Liver (tissue), 9 donors: ENCODE results near the gene YTHDC1. TPM values are rescaled to one million over a fixed set of nuclear protein-coding genes. Genes with fewer than 3 reads are reported as not detected.

Experiments
- DNase-seq: peaks from one replicate; pipeline ENCODE4 v3.0.0-alpha.2; 2017; ENCODE audit warnings: low spot score
- H3K27ac ChIP-seq, 2 donors: one replicate each; pipeline ENCODE4 v1.7.0; 2013; ENCODE audit warnings: inconsistent platforms in 2 of 2, low read length in 2 of 2, control low read depth in 1 of 2, low read depth in 1 of 2, mild to moderate bottlenecking in 1 of 2
- H3K27me3 ChIP-seq, 4 donors: one replicate each; pipeline versions ENCODE4 v1.6.1 to v1.7.0; 2013; ENCODE audit warnings: low read length in 3 of 4, inconsistent platforms in 1 of 4, mild to moderate bottlenecking in 1 of 4, moderate library complexity in 1 of 4; ENCODE audit not compliant: control insufficient read depth in 4 of 4, insufficient read depth in 4 of 4
- H3K36me3 ChIP-seq, 4 donors: one replicate each; pipeline versions ENCODE4 v1.6.1 to v1.7.0; 2013; ENCODE audit warnings: low read length in 3 of 4, mild to moderate bottlenecking in 3 of 4, low read depth in 1 of 4, moderate library complexity in 1 of 4; ENCODE audit not compliant: control insufficient read depth in 4 of 4, insufficient read depth in 3 of 4
- H3K4me1 ChIP-seq, 4 donors: one replicate each; pipeline versions ENCODE4 v1.6.1 to v1.7.0; 2013; ENCODE audit warnings: low read length in 3 of 4, mild to moderate bottlenecking in 3 of 4, moderate library complexity in 1 of 4; ENCODE audit not compliant: control insufficient read depth in 4 of 4, insufficient read depth in 4 of 4
- H3K4me3 ChIP-seq, 3 donors: one replicate each; pipeline versions ENCODE4 v1.6.1 to v1.7.0; 2013; ENCODE audit warnings: low read length in 3 of 3, control low read depth in 1 of 3, low read depth in 1 of 3, mild to moderate bottlenecking in 1 of 3
- H3K9ac ChIP-seq, 2 donors: one replicate each; pipeline ENCODE4 v1.7.0; 2013; ENCODE audit warnings: low read length in 2 of 2, mild to moderate bottlenecking in 2 of 2, moderate library complexity in 2 of 2, control low read depth in 1 of 2, low read depth in 1 of 2
- H3K9me3 ChIP-seq, 4 donors: one replicate each; pipeline versions ENCODE4 v1.6.1 to v1.7.0; 2013; ENCODE audit warnings: low read length in 3 of 4; ENCODE audit not compliant: control insufficient read depth in 4 of 4
- CTCF ChIP-seq: fragments of 150-350 bp; IDR thresholded peaks from 2 replicates; pipeline ENCODE4 v1.5.1; 2017; ENCODE audit warnings: improper control_type of control experiment, low read depth, low read length; ENCODE audit not compliant: missing input control
- EGR1 ChIP-seq, 2 donors: IDR thresholded peaks; 2 replicates each; pipeline ENCODE4 v1.6.1; 2016 to 2018; ENCODE audit warnings: antibody characterized with exemption in 2 of 2, low read depth in 2 of 2
- FOXA1 ChIP-seq: IDR thresholded peaks from 2 replicates; pipeline ENCODE4 v1.6.1; 2016; ENCODE audit warnings: antibody characterized with exemption
- FOXA2 ChIP-seq: IDR thresholded peaks from 2 replicates; pipeline ENCODE4 v1.6.1; 2016; ENCODE audit warnings: antibody characterized with exemption
- GABPA ChIP-seq, 2 donors: IDR thresholded peaks in 1 of 2; conservative IDR thresholded peaks in 1 of 2; 2 replicates each; pipeline ENCODE4 v1.6.1; 2016; ENCODE audit warnings: antibody characterized with exemption in 2 of 2, mild to moderate bottlenecking in 1 of 2, moderate library complexity in 1 of 2
- HNF4A ChIP-seq, 2 donors: conservative IDR thresholded peaks; 2 replicates each; pipeline ENCODE4 v1.6.1; 2016; ENCODE audit warnings: antibody characterized with exemption in 2 of 2, mild to moderate bottlenecking in 2 of 2
- HNF4G ChIP-seq: IDR thresholded peaks from 2 replicates; pipeline ENCODE4 v1.6.1; 2016; ENCODE audit warnings: antibody characterized with exemption
- JUND ChIP-seq, 2 donors: IDR thresholded peaks; 2 replicates each; pipeline ENCODE4 v1.6.1; 2016; ENCODE audit warnings: antibody characterized with exemption in 2 of 2
- MAX ChIP-seq: IDR thresholded peaks from 2 replicates; pipeline ENCODE4 v1.6.1; 2016; ENCODE audit warnings: antibody characterized with exemption
- NR2F2 ChIP-seq: IDR thresholded peaks from 2 replicates; pipeline ENCODE4 v1.6.1; 2016; ENCODE audit warnings: antibody characterized with exemption
- RAD21 ChIP-seq, 2 donors: IDR thresholded peaks; 2 replicates each; pipeline ENCODE4 v1.6.1; 2016; ENCODE audit warnings: antibody characterized with exemption in 2 of 2, mild to moderate bottlenecking in 2 of 2
- REST ChIP-seq: IDR thresholded peaks from 2 replicates; pipeline ENCODE4 v1.6.1; 2016; ENCODE audit warnings: antibody characterized with exemption, mild to moderate bottlenecking
- RXRA ChIP-seq, 2 donors: IDR thresholded peaks; 2 replicates each; pipeline ENCODE4 v1.6.1; 2017 to 2018; ENCODE audit warnings: antibody characterized with exemption in 2 of 2, mild to moderate bottlenecking in 1 of 2
- SP1 ChIP-seq: IDR thresholded peaks from 2 replicates; pipeline ENCODE4 v1.6.1; 2018; ENCODE audit warnings: antibody characterized with exemption, mild to moderate bottlenecking
- TAF1 ChIP-seq: conservative IDR thresholded peaks from 2 replicates; pipeline ENCODE4 v1.6.1; 2016; ENCODE audit warnings: antibody characterized with exemption, mild to moderate bottlenecking
- YY1 ChIP-seq: IDR thresholded peaks from 2 replicates; pipeline ENCODE4 v1.6.1; 2016; ENCODE audit warnings: antibody characterized with exemption, mild to moderate bottlenecking
- ZBTB33 ChIP-seq: IDR thresholded peaks from 2 replicates; pipeline ENCODE4 v1.6.1; 2016; ENCODE audit warnings: antibody characterized with exemption
- WGBS: extraction: QIAGEN DNeasy Blood & Tissue Kit; methylation state at CpG from one replicate; pipeline ENCODE4 v1.1.7; 2013; 5-methylcytosine and 5-hydroxymethylcytosine counted together
- polyA plus RNA-seq, 2 donors: library from polyadenylated mRNA; stranded (reverse) in 1 of 2; unstranded in 1 of 2; fragments of 200-250 nt in 1 of 2; fragments of >200 nt in 1 of 2; fragmentation: Nextera tagmentation in 1 of 2; extraction: Ambion mirVana in 1 of 2; gene quantifications; one replicate each; pipeline versions ENCODE4 v1.2.1 to v1.2.3, GENCODE V29; 2013 to 2015
- total RNA-seq, 2 donors: library from RNA; depleted of rRNA; stranded (reverse); fragments of >200 nt; gene quantifications; one replicate each; pipeline ENCODE4 v1.2.3, GENCODE V29; 2014
- donor health status: healthy.
- donor health status: healthy.
- donor health status: healthy.
- donor health status: healthy.
- donor health status: healthy.

YTHDC1 gene
- total and polyA plus RNA-seq, 4 donors: 15.5 to 30.3 (median 22.9) TPM

GRCh38 chr4:68297137-68297536, 52.8 kb downstream of the YTHDC1 start:
- no peak overlapping the region for H3K4me3 ChIP-seq
- H3K9me3 ChIP-seq: no peaks in the 10 kb centered on the region
- no peaks in the 10 kb centered on the region for H3K36me3 ChIP-seq
- no peaks in the 10 kb centered on the region for H3K27me3 ChIP-seq
- TF ChIP-seq RXRA (IDR thresholded peaks at IDR 0.05) (no peak), NR2F2 (no peak), SP1 (no peak), HNF4A (conservative IDR thresholded peaks at IDR 0.05) (no peak), YY1 (no peak), TAF1 (no peak), RAD21 (IDR thresholded peaks at IDR 0.05) (no peak), ZBTB33 (no peak), FOXA1 (no peak), HNF4G (no peak), FOXA2 (no peak), MAX (no peak), CTCF (no peak), REST (no peak), GABPA (IDR thresholded peaks at IDR 0.05 in 1 of 2, conservative IDR thresholded peaks at IDR 0.05 in 1 of 2) (no peak), EGR1 (IDR thresholded peaks at IDR 0.05; ENCODE audit: low read depth in 2 of 2) (no peak)
- DNase-seq: no peak
- H3K9ac ChIP-seq: no peak overlapping the region
- 88% methylated on average over 4 of the region's 4 CpGs for WGBS
- no peaks in the 10 kb centered on the region for H3K4me1 ChIP-seq
- no peak overlapping the region for H3K27ac ChIP-seq

GRCh38 chr4:68291256-68291655, 58.6 kb downstream of the YTHDC1 start:
- no peaks in the 10 kb centered on the region for H3K27me3 ChIP-seq
- H3K9ac ChIP-seq: no peak overlapping the region
- H3K27ac ChIP-seq: no peak overlapping the region
- H3K9me3 ChIP-seq: no peaks in the 10 kb centered on the region
- no peaks in the 10 kb centered on the region for H3K36me3 ChIP-seq
- DNase-seq: no peak
- H3K4me3 ChIP-seq: no peak overlapping the region
- H3K4me1 ChIP-seq: no peaks in the 10 kb centered on the region
- 96% methylated on average over 1 of the region's 1 CpG for WGBS
- TF ChIP-seq MAX (no peak), CTCF (no peak), FOXA1 (no peak), HNF4A (conservative IDR thresholded peaks at IDR 0.05) (no peak), ZBTB33 (no peak), NR2F2 (no peak), TAF1 (no peak), RXRA (IDR thresholded peaks at IDR 0.05) (no peak), HNF4G (no peak), RAD21 (IDR thresholded peaks at IDR 0.05) (no peak), JUND (IDR thresholded peaks at IDR 0.05) (no peak)
